ENCODE measurements around the gene CFAP61.

GRCh38 chr20:20395087-20395486 is 342.8 kb downstream of the CFAP61 start:
- TF ChIP-seq CTCF (IDR thresholded peaks at IDR 0.05) = no peak
- no peak for TF ChIP-seq MAX (CRISPR knock-in tag; IDR thresholded peaks at IDR 0.05)
- no peak for TF ChIP-seq FOXK1 (CRISPR knock-in tag; IDR thresholded peaks at IDR 0.05)
